Spleen (tissue), 7 donors: ENCODE results near the gene PPBP.

Experiments
- CTCF ChIP-seq, 11 experiments: fragments of 200-600 bp in 7 of 11; fragments of 450-650 bp in 4 of 11; sonication (generic) in 4 of 11; IDR thresholded peaks in 8 of 11; conservative IDR thresholded peaks in 3 of 11; 1 replicate in 7 of 11; 2 replicates in 4 of 11; pipeline versions ENCODE4 v1.4.0 to v1.8.0; 2016 to 2021; ENCODE audit warnings: antibody characterized with exemption in 11 of 11, inconsistent platforms in 4 of 11, mild to moderate bottlenecking in 1 of 11
- POLR2A ChIP-seq, 3 donors: fragments of 450-650 bp; IDR thresholded peaks; one replicate each; pipeline ENCODE4 v1.5.1; 2017; ENCODE audit warnings: antibody characterized with exemption in 3 of 3, mild to moderate bottlenecking in 1 of 3
- donor health status: DM: no; HTN: no; CAD: no; lungs with moderate emphysema.
- donor health status: DM: no; HTN: no; CAD: no.
- donor health status: DM: no; HTN: no; CAD: no.

DNA sequence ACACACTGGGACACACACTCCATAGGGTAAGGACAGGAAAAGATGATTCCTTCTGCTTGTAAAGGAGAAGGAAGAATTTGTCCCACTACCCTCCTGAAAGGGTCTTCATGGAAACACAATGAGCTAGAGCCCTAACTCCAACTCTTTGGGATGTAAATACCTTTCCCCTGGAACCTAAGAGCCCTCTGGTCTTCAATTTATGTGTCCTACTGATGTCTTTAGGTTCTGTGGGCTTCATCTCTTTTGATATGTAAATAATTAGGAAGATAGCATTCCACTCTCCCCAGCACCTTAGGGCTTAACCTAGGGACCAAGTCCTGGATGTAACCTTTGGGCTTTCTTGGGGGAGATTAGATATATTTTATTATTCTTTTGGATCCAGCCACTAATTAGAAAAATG lies 44.4 kb downstream of the PPBP start:
- no peak for TF ChIP-seq CTCF (IDR thresholded peaks at IDR 0.05 in 8 of 11, conservative IDR thresholded peaks at IDR 0.05 in 3 of 11)
- TF ChIP-seq POLR2A (IDR thresholded peaks at IDR 0.05) = no peak
